A549 (cell line): Measurements from ENCODE around the gene ATP1B3. TPM values are rescaled to one million over a fixed set of nuclear protein-coding genes. Genes with fewer than 3 reads are reported as not detected.
A peak's percentile ranks its signal among the peaks of the same experiment; 100 is the strongest.

ENCODE experiments used
- ATAC-seq, 2 experiments: fragments of 200-7000 bp in 1 of 2; fragments of >200 bp in 1 of 2; cut with Nextera tagmentation in 1 of 2; cut with Tn5 transposase in 1 of 2; 3 replicates each; pipeline versions ENCODE4 v1.8.0 to v1.9.1; 2018 to 2020; ENCODE audit warnings: mild to moderate bottlenecking in 1 of 2, moderate library complexity in 1 of 2
- CTCF ChIA-PET: fragments of 300-600 bp; sonication (Branson Sonifier 250); formaldehyde crosslinking; extraction: SDS; loops from one replicate; lab custom pipeline; 2021; ENCODE audit warnings: antibody characterized with exemption, inconsistent platforms; lab: Yijun Ruan, JAX
- POLR2A ChIA-PET: fragments of 350-600 bp; formaldehyde crosslinking; extraction: SDS; loops from one replicate; lab custom pipeline; 2021; ENCODE audit warnings: antibody characterized with exemption, inconsistent platforms; lab: Yijun Ruan, JAX
- DNase-seq, 2 experiments: peaks; one replicate each; pipeline versions ENCODE4 v3.0.0 to v3.0.0-alpha.2; 2011 to 2016; ENCODE audit warnings: low read depth in 1 of 2, low spot score in 1 of 2
- FAIRE-seq: peaks from 2 replicates; lab custom pipeline; 2011; peaks lifted over from hg19 to GRCh38; lab: Jason Lieb, UNC
- H3K27ac ChIP-seq, 2 experiments: fragments of >200 bp; sonication (Bioruptor Twin); formaldehyde crosslinking; 3 replicates each; pipeline ENCODE4 v1.5.1; 2016 to 2017
- H3K4me1 ChIP-seq: fragments of >200 bp; sonication (Bioruptor Twin); formaldehyde crosslinking; 3 replicates; pipeline ENCODE4 v1.6.1; 2016
- H3K4me2 ChIP-seq: fragments of >200 bp; sonication (Bioruptor Twin); formaldehyde crosslinking; 3 replicates; pipeline ENCODE4 v1.6.1; 2016
- H3K4me3 ChIP-seq: fragments of >200 bp; sonication (Bioruptor Twin); formaldehyde crosslinking; 3 replicates; pipeline ENCODE4 v1.5.1; 2016
- H3K9me3 ChIP-seq: fragments of >200 bp; sonication (Bioruptor Twin); formaldehyde crosslinking; 3 replicates; pipeline ENCODE4 v1.6.1; 2016
- ATOH8 ChIP-seq: fragments of 250-450 bp; sonication (Bioruptor Pico); IDR thresholded peaks from 2 replicates; pipeline ENCODE4 v1.5.0; 2020; ENCODE audit warnings: low read depth, mild to moderate bottlenecking, moderate library complexity
- BHLHE40 ChIP-seq: IDR thresholded peaks from 2 replicates; pipeline ENCODE4 v1.6.1; 2012; ENCODE audit warnings: low read depth, low read length, inconsistent platforms
- CBX8 ChIP-seq: fragments of 200-600 bp; sonication (generic); IDR thresholded peaks from 2 replicates; pipeline ENCODE4 v1.6.1; 2016
- CHD4 ChIP-seq: fragments of 200-600 bp; sonication (generic); IDR thresholded peaks from 2 replicates; pipeline ENCODE4 v1.6.1; 2016; ENCODE audit warnings: antibody characterized with exemption, mild to moderate bottlenecking, borderline replicate concordance
- CTCF ChIP-seq: fragments of >200 bp; sonication (Bioruptor Twin); formaldehyde crosslinking; IDR thresholded peaks from 3 replicates; pipeline ENCODE4 v1.5.1; 2016
- E2F6 ChIP-seq: IDR thresholded peaks from 2 replicates; pipeline ENCODE4 v1.6.1; 2012; ENCODE audit warnings: low read depth, borderline replicate concordance
- EHF ChIP-seq: fragments of 250-450 bp; sonication (Bioruptor Pico); IDR thresholded peaks from 2 replicates; pipeline ENCODE4 v1.5.0; 2020; ENCODE audit warnings: mild to moderate bottlenecking
- ELK1 ChIP-seq: fragments of 150-350 bp; IDR thresholded peaks from 2 replicates; pipeline ENCODE4 v1.6.1; 2014; ENCODE audit warnings: low read depth, mild to moderate bottlenecking, low read length
- EP300 ChIP-seq, 2 experiments: fragments of >200 bp; sonication (Bioruptor Twin); formaldehyde crosslinking; IDR thresholded peaks; 2 replicates in 1 of 2; 3 replicates in 1 of 2; pipeline ENCODE4 v1.6.1; 2016 to 2017
- ESRRA ChIP-seq: fragments of 150-350 bp; IDR thresholded peaks from 2 replicates; pipeline ENCODE4 v1.6.1; 2014; ENCODE audit warnings: mild to moderate bottlenecking, low read length, borderline replicate concordance
- FOSB ChIP-seq: fragments of 250-450 bp; sonication (Bioruptor Pico); IDR thresholded peaks from 2 replicates; pipeline ENCODE4 v1.5.0; 2020; ENCODE audit warnings: mild to moderate bottlenecking, moderate library complexity
- FOSL2 ChIP-seq, 2 experiments: fragments of 450-650 bp in 1 of 2; fragments of >200 bp in 1 of 2; sonication (Bioruptor Twin) in 1 of 2; formaldehyde crosslinking; IDR thresholded peaks; 2 replicates each; pipeline versions ENCODE4 v1.5.0 to v1.6.1; 2016 to 2020; ENCODE audit warnings: mild to moderate bottlenecking in 1 of 2, moderate library complexity in 1 of 2
- HES2 ChIP-seq: fragments of >200 bp; sonication (Bioruptor Twin); formaldehyde crosslinking; IDR thresholded peaks from 2 replicates; pipeline ENCODE4 v1.6.1; 2016
- HOXA7 ChIP-seq: fragments of 250-450 bp; sonication (Bioruptor Pico); IDR thresholded peaks from 2 replicates; pipeline ENCODE4 v1.5.0; 2020; ENCODE audit warnings: mild to moderate bottlenecking, moderate library complexity
- HOXB13 ChIP-seq: fragments of 250-450 bp; sonication (Bioruptor Pico); IDR thresholded peaks from 2 replicates; pipeline ENCODE4 v1.5.0; 2020; ENCODE audit warnings: low read depth, mild to moderate bottlenecking, moderate library complexity
- HOXB5 ChIP-seq: fragments of 250-450 bp; sonication (Bioruptor Pico); IDR thresholded peaks from 2 replicates; pipeline ENCODE4 v1.5.0; 2020; ENCODE audit warnings: mild to moderate bottlenecking, moderate library complexity
- JUN ChIP-seq, 2 experiments: fragments of >200 bp; sonication (Bioruptor Twin); formaldehyde crosslinking; IDR thresholded peaks; 2 replicates in 1 of 2; 3 replicates in 1 of 2; pipeline ENCODE4 v1.6.1; 2016 to 2017
- JUNB ChIP-seq: fragments of >200 bp; sonication (Bioruptor Twin); formaldehyde crosslinking; IDR thresholded peaks from 2 replicates; pipeline ENCODE4 v1.6.1; 2016
- KDM1A ChIP-seq: fragments of 200-600 bp; sonication (generic); IDR thresholded peaks from 2 replicates; pipeline ENCODE4 v1.6.1; 2016; ENCODE audit warnings: low read depth, mild to moderate bottlenecking
- MAFK ChIP-seq: fragments of 450-650 bp; IDR thresholded peaks from 2 replicates; pipeline ENCODE4 v1.6.1; 2014; ENCODE audit not compliant: partially characterized antibody
- NFE2L2 ChIP-seq: fragments of 150-350 bp; conservative IDR thresholded peaks from 2 replicates; pipeline ENCODE4 v1.6.1; 2014; ENCODE audit warnings: low read length
- NPAS2 ChIP-seq: fragments of 250-450 bp; sonication (Bioruptor Pico); IDR thresholded peaks from 2 replicates; pipeline ENCODE4 v1.8.0; 2022; ENCODE audit warnings: mild to moderate bottlenecking, moderate library complexity, borderline replicate concordance
- PHF8 ChIP-seq: fragments of 200-600 bp; sonication (generic); IDR thresholded peaks from 2 replicates; pipeline ENCODE4 v1.6.1; 2016; ENCODE audit warnings: low read depth, mild to moderate bottlenecking, antibody characterized with exemption, moderate library complexity, borderline replicate concordance
- POLR2A ChIP-seq: IDR thresholded peaks from 2 replicates; pipeline ENCODE4 v1.6.1; 2012; ENCODE audit warnings: mild to moderate bottlenecking, low read length
- POLR2AphosphoS2 ChIP-seq: conservative IDR thresholded peaks from 2 replicates; pipeline ENCODE4 v1.6.1; 2012; ENCODE audit warnings: low read length, improper control_type of control experiment, inconsistent platforms
- RAD21 ChIP-seq, 2 experiments: fragments of >200 bp in 1 of 2; sonication (Bioruptor Twin) in 1 of 2; formaldehyde crosslinking in 1 of 2; IDR thresholded peaks in 1 of 2; conservative IDR thresholded peaks in 1 of 2; 2 replicates in 1 of 2; 3 replicates in 1 of 2; pipeline ENCODE4 v1.6.1; 2012 to 2018; ENCODE audit warnings: inconsistent platforms in 1 of 2
- SREBF2 ChIP-seq: fragments of 450-650 bp; IDR thresholded peaks from 2 replicates; pipeline ENCODE4 v1.6.1; 2014; ENCODE audit warnings: mild to moderate bottlenecking, moderate library complexity
- TP53 ChIP-seq: fragments of 250-450 bp; sonication (Bioruptor Pico); IDR thresholded peaks from 2 replicates; pipeline ENCODE4 v1.5.0; 2021; ENCODE audit warnings: mild to moderate bottlenecking, moderate library complexity
- ZFP36 ChIP-seq: fragments of 450-650 bp; IDR thresholded peaks from 2 replicates; pipeline ENCODE4 v1.6.1; 2014; ENCODE audit warnings: borderline replicate concordance; ENCODE audit not compliant: partially characterized antibody
- WGBS: methylation state at CpG from one replicate; pipeline ENCODE4 v1.1.6; 2017; ENCODE audit errors: missing lambda C conversion rate; 5-methylcytosine and 5-hydroxymethylcytosine counted together
- polyA plus RNA-seq, 4 experiments: library from polyadenylated mRNA; depleted of rRNA in 3 of 4; stranded (reverse); fragments of >200 nt; fragmentation: RNase III in 1 of 4; extraction: RNeasy Plus Mini Kit Qiagen cat#74134 plus additional on column Dnase treatment in 1 of 4; gene quantifications; 2 replicates in 3 of 4; 3 replicates in 1 of 4; pipeline ENCODE4 v1.2.3, GENCODE V29; 2011 to 2017

Gene ATP1B3
- polyA plus RNA-seq, 2 of the 4 experiments (the other 2 are of a cell fraction): 230 to 306 TPM

GRCh38 chr3:141834292-141834691 is 42.2 kb upstream of the ATP1B3 start:
- no peak overlapping the region for H3K27ac ChIP-seq
- no peak for TF ChIP-seq EP300 (IDR thresholded peaks at IDR 0.05)
- TF ChIP-seq SREBF2: no peak
- no peak for TF ChIP-seq HOXB13 (CRISPR knock-in tag)
- TF ChIP-seq TP53: no peak
- no peak for TF ChIP-seq ESRRA
- no peak for TF ChIP-seq CHD4
- TF ChIP-seq ELK1: no peak
- no peak for TF ChIP-seq BHLHE40
- TF ChIP-seq FOSB (CRISPR knock-in tag): no peak
- no peak for TF ChIP-seq PHF8
- TF ChIP-seq HOXB5: no peak
- TF ChIP-seq CBX8: no peak
- TF ChIP-seq E2F6: no peak
- TF ChIP-seq NFE2L2: no peak
- TF ChIP-seq KDM1A: no peak
- no peak for TF ChIP-seq ZFP36
- TF ChIP-seq JUN (IDR thresholded peaks at IDR 0.05): no peak
- TF ChIP-seq, all 56 proteins: peak for 0
- ChIA-PET CTCF (interaction anchor here (1.6 kb wide), 1 partner anchor 41 kb away, joined by 4 read pairs; no protein-coding TSS in a partner anchor), POLR2A (no interaction called here)
- WGBS: 91% methylated on average over 3 of the region's 3 CpGs
- ATAC-seq (no peak), FAIRE-seq (no peak), DNase-seq (no peak)
- Histone ChIP-seq H3K4me2 (no peak overlapping the region), H3K4me3 (no peak overlapping the region), H3K4me1 (no peaks in the 10 kb centered on the region), H3K9me3 (no peaks in the 10 kb centered on the region)

- H3K27ac ChIP-seq: no peak overlapping the region
- CTCF ChIA-PET: no interaction called here
- peak in 1 of 2 experiments; percentile 47; a peak in 2 of 6 replicates for ATAC-seq
- H3K4me3 ChIP-seq: no peak overlapping the region
- TF ChIP-seq EHF (CRISPR knock-in tag) (no peak), ZFP36 (no peak), KDM1A (no peak), TP53 (no peak), FOSL2 (IDR thresholded peaks at IDR 0.05) (no peak), FOSL2 (CRISPR knock-in tag; IDR thresholded peaks at IDR 0.05) (no peak), JUNB (no peak), FOSB (CRISPR knock-in tag) (no peak), POLR2A (no peak), CTCF (no peak), POLR2AphosphoS2 (no peak), E2F6 (no peak), HOXA7 (no peak), MAFK (no peak), NPAS2 (CRISPR knock-in tag) (no peak), RAD21 (conservative IDR thresholded peaks at IDR 0.05 in 1 of 2, IDR thresholded peaks at IDR 0.05 in 1 of 2) (no peak), HES2 (no peak), ATOH8 (CRISPR knock-in tag) (no peak)
- peak; percentile 19 to 30 for DNase-seq
- POLR2A ChIA-PET: no interaction called here
- 76% methylated on average over 15 of the region's 15 CpGs for WGBS
- FAIRE-seq: no peak
- H3K4me1 ChIP-seq: no peaks in the 10 kb centered on the region
- no peaks in the 10 kb centered on the region for H3K9me3 ChIP-seq
- H3K4me2 ChIP-seq: no peak overlapping the region
These were observed 40.8 kb upstream of the ATP1B3 start for GRCh38 chr3:141835557-141836229.
